H9 (cell line): ENCODE data around the gene VPS16. TPM values are rescaled to one million over a fixed set of nuclear protein-coding genes. Genes with fewer than 3 reads are reported as not detected.

Source experiments
- DNase-seq: peaks from one replicate; pipeline ENCODE4 v3.0.0-alpha.2; 2017
- H2AFZ ChIP-seq: one replicate; pipeline ENCODE4 v1.6.1; 2013; ENCODE audit warnings: mild to moderate bottlenecking, low read length, control low read depth, moderate library complexity
- H2AK5ac ChIP-seq: 2 replicates; pipeline ENCODE4 v1.6.1; 2013; ENCODE audit warnings: low read length, control low read depth, mixed read lengths; ENCODE audit not compliant: insufficient read length
- H2BK120ac ChIP-seq: one replicate; pipeline ENCODE4 v1.6.1; 2013; ENCODE audit warnings: low read depth, mild to moderate bottlenecking, low read length, control low read depth, inconsistent platforms; ENCODE audit not compliant: poor library complexity, severe bottlenecking
- H2BK12ac ChIP-seq: 2 replicates; pipeline ENCODE4 v1.6.1; 2013; ENCODE audit warnings: low read length, control low read depth, mixed read lengths, low read depth; ENCODE audit not compliant: insufficient read length
- H2BK15ac ChIP-seq: 2 replicates; pipeline ENCODE4 v1.6.1; 2013; ENCODE audit warnings: low read depth, low read length, control low read depth
- H2BK20ac ChIP-seq: one replicate; pipeline ENCODE4 v1.6.1; 2013; ENCODE audit warnings: low read depth, mild to moderate bottlenecking, low read length, control low read depth, inconsistent platforms; ENCODE audit not compliant: poor library complexity, severe bottlenecking
- H2BK5ac ChIP-seq: 2 replicates; pipeline ENCODE4 v1.6.1; 2013; ENCODE audit warnings: low read length, control low read depth, mixed read lengths; ENCODE audit not compliant: insufficient read length
- H3K14ac ChIP-seq: 2 replicates; pipeline ENCODE4 v1.6.1; 2013; ENCODE audit warnings: low read length, control low read depth; ENCODE audit not compliant: insufficient read depth
- H3K18ac ChIP-seq: 2 replicates; pipeline ENCODE4 v1.6.1; 2013; ENCODE audit warnings: low read depth, mild to moderate bottlenecking, mixed read lengths, low read length, control low read depth; ENCODE audit not compliant: insufficient read length
- H3K23ac ChIP-seq: 2 replicates; pipeline ENCODE4 v1.6.1; 2013; ENCODE audit warnings: low read length, control low read depth, mixed read lengths, low read depth; ENCODE audit not compliant: insufficient read length
- H3K23me2 ChIP-seq: 2 replicates; pipeline ENCODE4 v1.6.1; 2013; ENCODE audit warnings: low read depth, mild to moderate bottlenecking, mixed read lengths, low read length, control low read depth; ENCODE audit not compliant: insufficient read length, poor library complexity, severe bottlenecking
- H3K27ac ChIP-seq: 2 replicates; pipeline ENCODE4 v1.5.1; 2013; ENCODE audit warnings: low read length, control low read depth, mixed read lengths, low read depth; ENCODE audit not compliant: insufficient read length
- H3K27me3 ChIP-seq: 2 replicates; pipeline ENCODE4 v1.6.1; 2013; ENCODE audit warnings: low read length, control low read depth, inconsistent platforms; ENCODE audit not compliant: insufficient read depth
- H3K4ac ChIP-seq: 2 replicates; pipeline ENCODE4 v1.6.1; 2013; ENCODE audit warnings: low read depth, mild to moderate bottlenecking, control low read depth, inconsistent platforms, low read length, moderate library complexity
- H3K4me1 ChIP-seq: 2 replicates; pipeline ENCODE4 v1.6.1; 2013; ENCODE audit warnings: low read length, control low read depth, inconsistent platforms; ENCODE audit not compliant: insufficient read depth
- H3K4me2 ChIP-seq: 2 replicates; pipeline ENCODE4 v1.6.1; 2013; ENCODE audit warnings: low read length, control low read depth, mixed read lengths; ENCODE audit not compliant: insufficient read length, insufficient read depth
- H3K56ac ChIP-seq: 2 replicates; pipeline ENCODE4 v1.6.1; 2013; ENCODE audit warnings: low read depth, mild to moderate bottlenecking, mixed read lengths, low read length, control low read depth; ENCODE audit not compliant: insufficient read length
- H3K79me1 ChIP-seq: 2 replicates; pipeline ENCODE4 v1.6.1; 2013; ENCODE audit warnings: low read depth, mild to moderate bottlenecking, moderate library complexity, low read length, control low read depth, inconsistent platforms; ENCODE audit not compliant: insufficient read depth, poor library complexity, severe bottlenecking
- H3K79me2 ChIP-seq: 2 replicates; pipeline ENCODE4 v1.6.1; 2013; ENCODE audit warnings: low read length, control low read depth, inconsistent platforms; ENCODE audit not compliant: insufficient read depth
- H3K9ac ChIP-seq: 2 replicates; pipeline ENCODE4 v1.6.1; 2013; ENCODE audit warnings: low read length, control low read depth, mixed read lengths; ENCODE audit not compliant: insufficient read length; ENCODE audit errors: extremely low read depth
- H3K9me3 ChIP-seq: one replicate; pipeline ENCODE4 v1.6.1; 2013; ENCODE audit warnings: low read depth, low read length, inconsistent platforms; ENCODE audit not compliant: control insufficient read depth
- H3T11ph ChIP-seq: one replicate; pipeline ENCODE4 v1.6.1; 2013; ENCODE audit warnings: mild to moderate bottlenecking, low read length, control low read depth, inconsistent platforms
- H4K20me1 ChIP-seq: one replicate; pipeline ENCODE4 v1.6.1; 2013; ENCODE audit not compliant: control insufficient read depth, insufficient read length, insufficient read depth
- H4K5ac ChIP-seq: 2 replicates; pipeline ENCODE4 v1.6.1; 2013; ENCODE audit warnings: low read depth, mild to moderate bottlenecking, mixed read lengths, low read length, control low read depth; ENCODE audit not compliant: insufficient read length
- H4K8ac ChIP-seq: replicated peaks from 2 replicates; pipeline ENCODE4 v1.6.1; 2013; ENCODE audit warnings: low read length, control low read depth, mixed read lengths, low read depth; ENCODE audit not compliant: insufficient read length
- H4K91ac ChIP-seq: 2 replicates; pipeline ENCODE4 v1.6.1; 2013; ENCODE audit warnings: low read depth, mild to moderate bottlenecking, moderate library complexity, mixed read lengths, low read length, control low read depth; ENCODE audit not compliant: insufficient read length
- H3K27ac Mint-ChIP-seq, 3 experiments: 2 replicates in 2 of 3; 3 replicates in 1 of 3; pipeline ENCODE4 v1.8.0; 2020 to 2021; ENCODE audit warnings: mixed read lengths in 3 of 3, mild to moderate bottlenecking in 1 of 3, moderate library complexity in 1 of 3
- H3K27me3 Mint-ChIP-seq: 2 replicates; pipeline ENCODE4 v1.8.0; 2021; ENCODE audit warnings: low read depth, mild to moderate bottlenecking, moderate library complexity, mixed read lengths
- H3K36me3 Mint-ChIP-seq, 3 experiments: 2 replicates in 2 of 3; 3 replicates in 1 of 3; pipeline ENCODE4 v1.8.0; 2020 to 2021; ENCODE audit warnings: low read depth in 3 of 3, mixed read lengths in 3 of 3; ENCODE audit not compliant: insufficient read depth in 1 of 3
- H3K4me1 Mint-ChIP-seq, 2 experiments: 2 replicates each; pipeline ENCODE4 v1.8.0; 2020; ENCODE audit warnings: mixed read lengths in 2 of 2
- H3K4me3 Mint-ChIP-seq, 2 experiments: 2 replicates in 1 of 2; 3 replicates in 1 of 2; pipeline ENCODE4 v1.8.0; 2020 to 2021; ENCODE audit warnings: mild to moderate bottlenecking in 2 of 2, mixed read lengths in 2 of 2, moderate library complexity in 1 of 2
- H3K9me3 Mint-ChIP-seq, 2 experiments: 2 replicates in 1 of 2; 3 replicates in 1 of 2; pipeline ENCODE4 v1.8.0; 2020; ENCODE audit warnings: mild to moderate bottlenecking in 2 of 2, mixed read lengths in 2 of 2, moderate library complexity in 1 of 2
- CTCF ChIP-seq: fragments of 200-600 bp; sonication (generic); conservative IDR thresholded peaks from 3 replicates; pipeline ENCODE4 v1.8.0; 2021; ENCODE audit warnings: antibody characterized with exemption, mild to moderate bottlenecking
- WGBS: extraction: QIAGEN DNeasy Blood & Tissue Kit; methylation state at CpG from one replicate; pipeline ENCODE4 v1.1.7; 2013; ENCODE audit warnings: missing lambda C conversion rate, low lambda C conversion rate, mixed read lengths; ENCODE audit not compliant: insufficient read length; ENCODE audit errors: extremely low coverage; 5-methylcytosine and 5-hydroxymethylcytosine counted together
- total RNA-seq: library from RNA; stranded (reverse); gene quantifications from 2 replicates; pipeline ENCODE4 v1.2.1, GENCODE V29; 2021

The VPS16 gene
- total RNA-seq, 1 experiment from 2014 or later = 32.1 TPM

- no peak overlapping the region for H3K4me3 Mint-ChIP-seq
- Histone ChIP-seq H3K9ac (no peak overlapping the region), H3T11ph (no peak overlapping the region), H2AFZ (no peak overlapping the region), H4K5ac (no peak overlapping the region), H3K18ac (no peak overlapping the region), H3K4me1 (no peaks in the 10 kb centered on the region), H3K56ac (no peak overlapping the region), H2BK5ac (no peak overlapping the region), H3K27me3 (no peaks in the 10 kb centered on the region; the same call in 1 of the 2 replicates), H2BK15ac (no peak overlapping the region), H3K14ac (no peak overlapping the region), H3K4ac (no peak overlapping the region), H4K91ac (no peak overlapping the region), H3K9me3 (no peaks in the 10 kb centered on the region), H2BK20ac (no peak overlapping the region), H3K4me2 (no peak overlapping the region), H2BK12ac (no peak overlapping the region), H4K8ac (no peak overlapping the region), H3K23ac (no peak overlapping the region), H3K27ac (no peak overlapping the region), H3K79me2 (no peaks in the 10 kb centered on the region), H2AK5ac (no peak overlapping the region), H4K20me1 (no peaks in the 10 kb centered on the region), H3K79me1 (no peaks in the 10 kb centered on the region), H3K23me2 (peaks cover 2% of the 10 kb centered on the region), H2BK120ac (no peak overlapping the region)
- no peak for DNase-seq
- no peaks in the 10 kb centered on the region; a peak in 1 of 7 replicates for H3K36me3 Mint-ChIP-seq
- peaks cover 8 to 11% of the 10 kb centered on the region in 2 experiments; a peak in 4 of 5 replicates for H3K9me3 Mint-ChIP-seq
- H3K4me1 Mint-ChIP-seq = peaks cover 7% of the 10 kb centered on the region in 2 experiments
- peak overlapping the region in 2 of 3 experiments; percentile 8 to 50; a peak in 1 of 7 replicates for H3K27ac Mint-ChIP-seq
- peaks cover 27% of the 10 kb centered on the region for H3K27me3 Mint-ChIP-seq
- WGBS = no CpG with 5 or more reads among the region's 8 CpGs
- TF ChIP-seq CTCF = no peak
Measured at GRCh38 chr20:2815242-2815900, 25.2 kb upstream of the VPS16 start.
